GM18526 (cell line): Measurements from ENCODE around the gene CD40.

Source experiments
- POLR2A ChIP-seq: IDR thresholded peaks from 3 replicates; pipeline ENCODE4 v1.6.1; 2011; ENCODE audit not compliant: insufficient read length; ENCODE audit errors: extremely low read depth

The CD40 gene

GRCh38 chr20:46130534-46130933 lies 12.4 kb downstream of the CD40 start:
- no peak for TF ChIP-seq POLR2A

GRCh38 chr20:46131396-46131795 lies 13.3 kb downstream of the CD40 start:
- no peak for TF ChIP-seq POLR2A

GRCh38 chr20:46132705-46133120 lies 14.6 kb downstream of the CD40 start:
- no peak for TF ChIP-seq POLR2A

- no peak for TF ChIP-seq POLR2A
Observed at GRCh38 chr20:46133886-46134654, 16.0 kb downstream of the CD40 start.

- TF ChIP-seq POLR2A = no peak
Observed at GRCh38 chr20:46134716-46135115, 16.6 kb downstream of the CD40 start.

- no peak for TF ChIP-seq POLR2A
Observed at GRCh38 chr20:46135856-46136633, 17.9 kb downstream of the CD40 start.

GRCh38 chr20:46137816-46138215 lies 19.7 kb downstream of the CD40 start:
- TF ChIP-seq POLR2A = no peak

GRCh38 chr20:46139266-46139889 lies 21.3 kb downstream of the CD40 start:
- TF ChIP-seq POLR2A = no peak

GRCh38 chr20:46139908-46140482 lies 21.9 kb downstream of the CD40 start:
- no peak for TF ChIP-seq POLR2A

- TF ChIP-seq POLR2A = no peak
Observed at GRCh38 chr20:46142124-46142523, 24.0 kb downstream of the CD40 start.

GRCh38 chr20:46144432-46145025 lies 26.4 kb downstream of the CD40 start:
- TF ChIP-seq POLR2A = no peak

- no peak for TF ChIP-seq POLR2A
Observed at GRCh38 chr20:46145713-46146112, 27.6 kb downstream of the CD40 start.

- no peak for TF ChIP-seq POLR2A
Observed at GRCh38 chr20:46148313-46149208, 30.4 kb downstream of the CD40 start.

- TF ChIP-seq POLR2A = no peak
Observed at GRCh38 chr20:46150943-46151342, 32.8 kb downstream of the CD40 start.
